Suprapubic skin (tissue), 4 donors: ENCODE measurements around the gene WWOX.

ENCODE experiments used
- EP300 ChIP-seq: sonication (generic); formaldehyde crosslinking; IDR thresholded peaks from one replicate; pipeline ENCODE4 v1.6.1; 2017; ENCODE audit warnings: antibody characterized with exemption
- POLR2A ChIP-seq, 2 donors: fragments of 450-650 bp; IDR thresholded peaks; one replicate each; pipeline ENCODE4 v1.6.1; 2017; ENCODE audit warnings: antibody characterized with exemption in 2 of 2, mild to moderate bottlenecking in 2 of 2, moderate library complexity in 2 of 2
- POLR2AphosphoS5 ChIP-seq, 3 donors: sonication (generic); formaldehyde crosslinking; IDR thresholded peaks; one replicate each; pipeline ENCODE4 v1.6.1; 2017; ENCODE audit warnings: antibody characterized with exemption in 3 of 3
- TF ChIP-seq, protein P1 (sequence below), 2 donors: fragments of 200-600 bp in 1 of 2; fragments of 450-650 bp in 1 of 2; sonication (generic) in 1 of 2; IDR thresholded peaks; one replicate each; pipeline ENCODE4 v1.5.1; 2016 to 2019; ENCODE audit warnings: antibody characterized with exemption in 2 of 2, mild to moderate bottlenecking in 1 of 2, moderate library complexity in 1 of 2

DNA sequence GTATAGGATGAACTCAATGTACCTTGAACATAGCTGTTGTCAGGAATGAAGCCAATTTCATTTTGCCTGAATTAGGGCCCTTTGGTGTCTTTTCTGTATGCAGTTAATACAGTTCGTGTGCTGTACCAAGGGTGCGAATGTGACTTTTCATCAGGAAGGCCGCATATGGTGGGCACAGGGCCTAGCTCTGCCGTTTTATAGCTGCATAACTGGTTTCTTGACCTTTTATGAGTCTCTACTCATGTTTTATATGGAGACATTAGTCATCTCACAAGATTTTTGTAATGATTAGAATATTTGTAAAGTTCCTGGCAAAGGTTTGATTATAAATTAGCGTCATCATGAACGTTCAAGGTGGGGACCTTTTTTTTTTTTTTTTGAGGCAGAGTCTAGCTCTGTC is 989.5 kb downstream of the WWOX start:
- no peak for TF ChIP-seq EP300
- TF ChIP-seq, protein P1, sequence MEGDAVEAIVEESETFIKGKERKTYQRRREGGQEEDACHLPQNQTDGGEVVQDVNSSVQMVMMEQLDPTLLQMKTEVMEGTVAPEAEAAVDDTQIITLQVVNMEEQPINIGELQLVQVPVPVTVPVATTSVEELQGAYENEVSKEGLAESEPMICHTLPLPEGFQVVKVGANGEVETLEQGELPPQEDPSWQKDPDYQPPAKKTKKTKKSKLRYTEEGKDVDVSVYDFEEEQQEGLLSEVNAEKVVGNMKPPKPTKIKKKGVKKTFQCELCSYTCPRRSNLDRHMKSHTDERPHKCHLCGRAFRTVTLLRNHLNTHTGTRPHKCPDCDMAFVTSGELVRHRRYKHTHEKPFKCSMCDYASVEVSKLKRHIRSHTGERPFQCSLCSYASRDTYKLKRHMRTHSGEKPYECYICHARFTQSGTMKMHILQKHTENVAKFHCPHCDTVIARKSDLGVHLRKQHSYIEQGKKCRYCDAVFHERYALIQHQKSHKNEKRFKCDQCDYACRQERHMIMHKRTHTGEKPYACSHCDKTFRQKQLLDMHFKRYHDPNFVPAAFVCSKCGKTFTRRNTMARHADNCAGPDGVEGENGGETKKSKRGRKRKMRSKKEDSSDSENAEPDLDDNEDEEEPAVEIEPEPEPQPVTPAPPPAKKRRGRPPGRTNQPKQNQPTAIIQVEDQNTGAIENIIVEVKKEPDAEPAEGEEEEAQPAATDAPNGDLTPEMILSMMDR (IDR thresholded peaks at IDR 0.05) = no peak
- TF ChIP-seq POLR2A (IDR thresholded peaks at IDR 0.05) = no peak
- no peak for TF ChIP-seq POLR2AphosphoS5 (IDR thresholded peaks at IDR 0.05)
